ENCODE measurements around the gene AOPEP. TPM values are rescaled to one million over a fixed set of nuclear protein-coding genes. Genes with fewer than 3 reads are reported as not detected.

AOPEP gene
- total and polyA plus RNA-seq, 2 donors (not counting 3 experiments of a cell fraction or from before 2014, with no cell fraction given) = 20.2 to 41.6 TPM

- no peaks in the 10 kb centered on the region for H3K36me3 ChIP-seq (ENCODE audit: control insufficient read depth in 2 of 2, extremely low read depth in 1 of 2, insufficient read depth in 2 of 2, low read length in 2 of 2)
- no peak for DNase-seq (ENCODE audit: low read depth, low spot score)
- peak overlapping the region; percentile 43 for H3K4me2 ChIP-seq (ENCODE audit: insufficient read depth, low read length)
- no peaks in the 10 kb centered on the region for H4K20me1 ChIP-seq (replicated peaks; ENCODE audit: control insufficient read depth, extremely low read depth, insufficient read depth, low read length)
- H3K9me1 ChIP-seq (replicated peaks; ENCODE audit: control insufficient read depth, extremely low read depth, insufficient read depth, low read length) = no peaks in the 10 kb centered on the region
- intact Hi-C loops (cut with micrococcal nuclease) = no loop called here
- H2AFZ ChIP-seq (ENCODE audit: low read depth, low read length) = no peak overlapping the region
- no peaks in the 10 kb centered on the region for H3K27me3 ChIP-seq (ENCODE audit: control insufficient read depth in 2 of 2, insufficient read depth in 2 of 2, low read length in 2 of 2)
- H3K4me3 ChIP-seq (replicated peaks in 1 of 3; ENCODE audit: insufficient read depth in 1 of 3, low read depth in 1 of 3, low read length in 3 of 3) = no peak overlapping the region
- dilution Hi-C loops (cut with MboI; ENCODE audit: extremely low pct_ligation_motif_present, low sequenced_read_pairs) = no loop called here
- BruUV-seq (replicated peaks) = no TSS peak
- TF ChIP-seq GATA2 (IDR thresholded peaks at IDR 0.05; ENCODE audit: insufficient read depth, insufficient read length, low read depth, low read length) = no peak
- no peak for TF ChIP-seq FOS (IDR thresholded peaks at IDR 0.05; ENCODE audit: borderline replicate concordance, insufficient read depth, low read length)
- TF ChIP-seq POLR2A (IDR thresholded peaks at IDR 0.05; ENCODE audit: low read depth, low read length) = no peak
- no peak for TF ChIP-seq MYC (IDR thresholded peaks at IDR 0.05; ENCODE audit: low read depth, low read length)
- TF ChIP-seq POLR2AphosphoS5 (IDR thresholded peaks at IDR 0.05; ENCODE audit: insufficient read depth, low read depth, low read length) = no peak
- TF ChIP-seq EZH2 (IDR thresholded peaks at IDR 0.05; ENCODE audit: borderline replicate concordance, low read depth, low read length, severe bottlenecking) = no peak
- no peak for TF ChIP-seq CTCF (IDR thresholded peaks at IDR 0.05; ENCODE audit: extremely low read depth in 1 of 2, insufficient read depth in 1 of 2, low read depth in 1 of 2, low read length in 2 of 2)
- TF ChIP-seq JUN (IDR thresholded peaks at IDR 0.05; ENCODE audit: borderline replicate concordance, insufficient read depth, insufficient read length, low read depth) = no peak
- TF ChIP-seq MAX (IDR thresholded peaks at IDR 0.05; ENCODE audit: insufficient read depth, insufficient read length) = no peak
- no peaks in the 10 kb centered on the region for H3K9me3 ChIP-seq (replicated peaks; ENCODE audit: control insufficient read depth, insufficient read depth, low read length)
- H3K9ac ChIP-seq (replicated peaks; ENCODE audit: extremely low read depth, insufficient read depth, low read length) = peak overlapping the region; percentile 29
- no peak for FAIRE-seq
- POLR2A ChIA-PET = no interaction called here
- H3K79me2 ChIP-seq (ENCODE audit: control insufficient read depth, insufficient read depth, low read length) = no peaks in the 10 kb centered on the region
- peak overlapping the region; percentile 54 for H3K27ac ChIP-seq (ENCODE audit: insufficient read depth, low read depth, low read length)
- CTCF ChIA-PET = interaction anchor here (0.7 to 2.1 kb wide), 10 partner anchors 12 to 232 kb away, joined by 3 to 9 read pairs (median 4); no protein-coding TSS in a partner anchor
- H3K4me1 ChIP-seq (ENCODE audit: control insufficient read depth, extremely low read depth, insufficient read depth, low read length) = peaks cover 29% of the 10 kb centered on the region
Observed at GRCh38 chr9:94913550-94913949, 187.1 kb downstream of the AOPEP start.

Data from endothelial cell of umbilical vein (primary cell).